Fibroblast of lung (primary cell): ENCODE data around the gene GAK. TPM values are rescaled to one million over a fixed set of nuclear protein-coding genes. Genes with fewer than 3 reads are reported as not detected.

ENCODE experiments used
- DNase-seq, 2 donors: peaks; one replicate each; pipeline versions ENCODE4 v3.0.0 to v3.0.0-alpha.2; 2010; ENCODE audit warnings: low read depth in 2 of 2
- H2AFZ ChIP-seq: 2 replicates; pipeline ENCODE4 v1.5.1; 2012; ENCODE audit warnings: low read length, control low read depth, inconsistent platforms
- H3K27ac ChIP-seq: 2 replicates; pipeline ENCODE4 v1.5.1; 2011; ENCODE audit warnings: low read length, control low read depth; ENCODE audit not compliant: insufficient read depth
- H3K27me3 ChIP-seq: 2 replicates; pipeline ENCODE4 v1.5.1; 2011; ENCODE audit warnings: mild to moderate bottlenecking, low read length; ENCODE audit not compliant: control insufficient read depth, insufficient read depth
- H3K36me3 ChIP-seq: 2 replicates; pipeline ENCODE4 v1.5.1; 2011; ENCODE audit warnings: low read length; ENCODE audit not compliant: control insufficient read depth, insufficient read depth
- H3K4me1 ChIP-seq: 2 replicates; pipeline ENCODE4 v1.5.1; 2011; ENCODE audit warnings: low read length; ENCODE audit not compliant: control insufficient read depth, insufficient read depth; ENCODE audit errors: extremely low read depth
- H3K4me2 ChIP-seq: 2 replicates; pipeline ENCODE4 v1.5.1; 2011; ENCODE audit warnings: low read length, control low read depth; ENCODE audit not compliant: insufficient read depth; ENCODE audit errors: extremely low read depth
- H3K4me3 ChIP-seq, 4 experiments: fragments of 200-600 bp in 1 of 4; sonication (generic) in 1 of 4; replicated peaks in 1 of 4; 2 replicates each; pipeline ENCODE4 v1.5.1; 2011 to 2016; ENCODE audit warnings: low read length in 4 of 4, low read depth in 3 of 4, mild to moderate bottlenecking in 3 of 4, control low read depth in 2 of 4, inconsistent platforms in 1 of 4, mixed read lengths in 1 of 4; ENCODE audit not compliant: insufficient read depth in 1 of 4; ENCODE audit errors: control extremely low read depth in 1 of 4
- H3K79me2 ChIP-seq: 2 replicates; pipeline ENCODE4 v1.5.1; 2012; ENCODE audit warnings: mild to moderate bottlenecking, low read length, inconsistent platforms; ENCODE audit not compliant: control insufficient read depth, insufficient read depth
- H3K9ac ChIP-seq: 2 replicates; pipeline ENCODE4 v1.5.1; 2011; ENCODE audit warnings: mild to moderate bottlenecking, low read length, control low read depth; ENCODE audit not compliant: insufficient read depth
- H3K9me3 ChIP-seq: 2 replicates; pipeline ENCODE4 v1.5.1; 2012; ENCODE audit warnings: low read depth, low read length; ENCODE audit not compliant: control insufficient read depth, insufficient read depth
- H4K20me1 ChIP-seq: 2 replicates; pipeline ENCODE4 v1.5.1; 2011; ENCODE audit warnings: low read length; ENCODE audit not compliant: control insufficient read depth, insufficient read depth; ENCODE audit errors: extremely low read depth
- EZH2 ChIP-seq: IDR thresholded peaks from 2 replicates; pipeline ENCODE4 v1.5.1; 2012; ENCODE audit warnings: low read length, control low read depth, mild to moderate bottlenecking; ENCODE audit errors: missing control alignments
- polyA plus RNA-seq, 2 donors: library from polyadenylated mRNA; depleted of rRNA in 1 of 2; stranded (reverse) in 1 of 2; unstranded in 1 of 2; fragments of >200 nt; gene quantifications; 2 replicates each; pipeline ENCODE4 v1.2.1, GENCODE V29; 2011 to 2012; ENCODE audit warnings: missing spikeins in 1 of 2
- total RNA-seq: library from RNA; depleted of rRNA; stranded (reverse); fragments of >200 nt; gene quantifications from 2 replicates; pipeline ENCODE4 v1.2.1, GENCODE V29; 2014
- TF ChIP-seq, protein P1 (sequence below), 2 donors: IDR thresholded peaks in 1 of 2; conservative IDR thresholded peaks in 1 of 2; 1 replicate in 1 of 2; 2 replicates in 1 of 2; pipeline ENCODE4 v1.5.1; 2011 to 2012; ENCODE audit warnings: low read length in 2 of 2, control low read depth in 1 of 2, inconsistent platforms in 1 of 2, low read depth in 1 of 2, mild to moderate bottlenecking in 1 of 2

The GAK gene
- total and polyA plus RNA-seq, 2 donors (not counting 1 experiment from before 2014, with no cell fraction given) = 10.1 to 48.2 TPM

DNA sequence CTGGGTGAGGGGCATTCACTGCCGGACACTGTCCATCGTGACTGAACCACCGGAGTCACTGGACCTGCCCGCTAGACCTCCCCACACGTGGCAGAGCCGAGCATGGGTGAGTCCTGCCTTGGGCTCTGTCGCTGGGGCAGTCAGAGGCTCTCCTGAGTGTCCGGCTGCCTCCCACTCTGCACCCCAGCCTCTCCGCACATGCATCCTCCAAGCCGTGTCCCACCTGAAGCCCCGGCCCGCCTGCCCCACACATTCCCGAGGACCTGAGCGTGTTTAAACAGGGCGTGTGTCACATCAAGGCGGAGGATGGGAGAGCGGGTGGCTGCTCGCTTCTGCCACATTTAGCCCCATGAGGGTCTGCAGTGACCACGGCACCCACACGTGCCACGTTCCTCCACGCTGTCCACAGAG is 110.9 kb downstream of the GAK start:
- no peak overlapping the region for H3K4me2 ChIP-seq
- H3K9me3 ChIP-seq = no peaks in the 10 kb centered on the region
- no peaks in the 10 kb centered on the region for H3K4me1 ChIP-seq
- H3K9ac ChIP-seq = no peak overlapping the region
- no peak for DNase-seq
- peaks cover 33% of the 10 kb centered on the region for H3K27me3 ChIP-seq
- no peak for TF ChIP-seq EZH2
- TF ChIP-seq, protein P1, sequence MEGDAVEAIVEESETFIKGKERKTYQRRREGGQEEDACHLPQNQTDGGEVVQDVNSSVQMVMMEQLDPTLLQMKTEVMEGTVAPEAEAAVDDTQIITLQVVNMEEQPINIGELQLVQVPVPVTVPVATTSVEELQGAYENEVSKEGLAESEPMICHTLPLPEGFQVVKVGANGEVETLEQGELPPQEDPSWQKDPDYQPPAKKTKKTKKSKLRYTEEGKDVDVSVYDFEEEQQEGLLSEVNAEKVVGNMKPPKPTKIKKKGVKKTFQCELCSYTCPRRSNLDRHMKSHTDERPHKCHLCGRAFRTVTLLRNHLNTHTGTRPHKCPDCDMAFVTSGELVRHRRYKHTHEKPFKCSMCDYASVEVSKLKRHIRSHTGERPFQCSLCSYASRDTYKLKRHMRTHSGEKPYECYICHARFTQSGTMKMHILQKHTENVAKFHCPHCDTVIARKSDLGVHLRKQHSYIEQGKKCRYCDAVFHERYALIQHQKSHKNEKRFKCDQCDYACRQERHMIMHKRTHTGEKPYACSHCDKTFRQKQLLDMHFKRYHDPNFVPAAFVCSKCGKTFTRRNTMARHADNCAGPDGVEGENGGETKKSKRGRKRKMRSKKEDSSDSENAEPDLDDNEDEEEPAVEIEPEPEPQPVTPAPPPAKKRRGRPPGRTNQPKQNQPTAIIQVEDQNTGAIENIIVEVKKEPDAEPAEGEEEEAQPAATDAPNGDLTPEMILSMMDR (conservative IDR thresholded peaks at IDR 0.05 in 1 of 2, IDR thresholded peaks at IDR 0.05 in 1 of 2; ENCODE audit: low read depth in 1 of 2, low read length in 2 of 2) = no peak
- no peaks in the 10 kb centered on the region for H4K20me1 ChIP-seq
- H3K4me3 ChIP-seq = no peak overlapping the region
- H3K27ac ChIP-seq = no peak overlapping the region
- no peaks in the 10 kb centered on the region for H3K36me3 ChIP-seq
- no peak overlapping the region for H2AFZ ChIP-seq
- no peaks in the 10 kb centered on the region for H3K79me2 ChIP-seq

DNA sequence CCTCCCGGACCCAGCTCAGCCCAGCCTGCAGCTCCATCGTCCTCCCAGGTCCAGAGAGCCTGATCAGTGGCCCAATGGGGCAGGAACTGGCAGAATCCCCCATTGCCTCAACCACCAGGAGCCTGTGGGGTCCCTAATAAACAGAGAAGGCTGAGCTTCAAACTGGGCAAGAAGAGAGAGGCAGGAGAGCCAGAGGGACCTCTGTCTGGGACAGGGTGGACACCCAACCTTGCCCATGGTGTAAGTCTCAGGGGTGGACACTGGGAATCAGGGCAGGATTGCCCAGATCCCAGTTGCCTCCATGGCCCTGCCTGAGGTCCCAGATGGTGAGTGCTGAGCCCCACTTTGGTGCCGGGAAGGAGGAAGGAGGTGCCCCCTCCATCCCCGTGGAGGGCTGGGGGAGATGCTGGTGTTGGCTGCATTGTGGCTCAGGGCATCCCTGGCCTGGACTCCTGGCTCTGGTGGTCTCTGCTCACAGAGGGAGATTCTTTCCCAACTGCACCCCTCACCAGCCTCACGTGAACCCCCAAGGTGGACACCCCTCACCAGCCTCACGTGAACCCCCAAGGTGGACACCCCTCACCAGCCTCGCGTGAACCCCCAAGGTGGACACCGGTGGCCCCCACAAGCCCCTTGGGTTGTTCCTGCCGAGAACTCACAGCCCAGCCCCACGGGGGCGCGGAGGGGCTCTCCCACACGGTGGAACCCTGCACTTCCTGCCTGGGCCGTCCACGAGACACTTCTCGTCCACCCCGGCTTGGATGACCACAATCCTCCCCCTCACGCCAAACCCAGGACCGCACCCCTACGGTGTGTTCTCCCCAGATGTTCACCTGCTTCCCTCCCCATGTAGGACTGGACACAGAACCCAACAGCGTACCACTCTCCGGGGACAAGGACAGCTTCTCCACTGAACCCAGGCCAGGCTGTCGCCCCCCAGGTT is 111.6 kb downstream of the GAK start:
- peaks cover 34% of the 10 kb centered on the region for H3K27me3 ChIP-seq
- H3K79me2 ChIP-seq = no peaks in the 10 kb centered on the region
- H2AFZ ChIP-seq = no peak overlapping the region

More for the DNA sequence above, 111.6 kb downstream of the GAK start:
- Histone ChIP-seq H3K36me3 (no peaks in the 10 kb centered on the region), H4K20me1 (no peaks in the 10 kb centered on the region), H3K4me2 (no peak overlapping the region), H3K4me3 (no peak overlapping the region), H3K27ac (no peak overlapping the region), H3K9ac (no peak overlapping the region), H3K4me1 (no peaks in the 10 kb centered on the region), H3K9me3 (no peaks in the 10 kb centered on the region)
- TF ChIP-seq EZH2 = no peak
- TF ChIP-seq, protein P1 (conservative IDR thresholded peaks at IDR 0.05 in 1 of 2, IDR thresholded peaks at IDR 0.05 in 1 of 2; ENCODE audit: low read depth in 1 of 2, low read length in 2 of 2) = no peak
- DNase-seq = no peak
